Stimulated activated CD8-positive, alpha-beta memory T cell treated with anti-CD3 and anti-CD28 coated beads, Interleukin-7, amount 100 ng/mL, for 48 hours (primary cell): ENCODE data around the gene ACSS1.
"Not testable (repeated sequence)": the region's sequence is repeated elsewhere in the genome, so short reads cannot be mapped to it uniquely, and the experiment has no call there.

Source experiments
- DNase-seq, 2 donors: peaks; one replicate each; pipeline ENCODE4 v3.0.0-alpha.2; 2020; ENCODE audit warnings: low read depth in 1 of 2; ENCODE audit errors: extremely low read depth in 1 of 2

The ACSS1 gene

DNA sequence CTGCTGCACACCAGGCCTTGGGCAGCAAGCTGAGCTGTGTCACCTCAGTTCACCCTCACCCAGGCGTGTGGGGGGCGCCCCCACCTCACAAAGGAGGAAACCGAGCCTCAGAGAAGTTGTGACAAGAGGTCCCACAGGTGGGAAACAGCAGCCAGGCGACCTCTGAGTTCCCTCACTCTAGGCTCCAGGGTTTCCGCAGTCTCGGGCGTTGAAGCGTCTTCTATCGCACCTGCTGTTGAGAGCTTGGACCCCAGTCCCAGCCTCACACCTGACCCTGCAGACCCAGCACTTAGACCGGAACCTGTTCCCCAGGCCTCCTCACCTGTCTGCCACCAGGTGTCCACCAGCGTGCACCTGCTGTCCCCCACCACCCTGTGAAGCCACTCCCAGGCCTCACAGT is 43.1 kb downstream of the ACSS1 start:
- DNase-seq: no peak

DNA sequence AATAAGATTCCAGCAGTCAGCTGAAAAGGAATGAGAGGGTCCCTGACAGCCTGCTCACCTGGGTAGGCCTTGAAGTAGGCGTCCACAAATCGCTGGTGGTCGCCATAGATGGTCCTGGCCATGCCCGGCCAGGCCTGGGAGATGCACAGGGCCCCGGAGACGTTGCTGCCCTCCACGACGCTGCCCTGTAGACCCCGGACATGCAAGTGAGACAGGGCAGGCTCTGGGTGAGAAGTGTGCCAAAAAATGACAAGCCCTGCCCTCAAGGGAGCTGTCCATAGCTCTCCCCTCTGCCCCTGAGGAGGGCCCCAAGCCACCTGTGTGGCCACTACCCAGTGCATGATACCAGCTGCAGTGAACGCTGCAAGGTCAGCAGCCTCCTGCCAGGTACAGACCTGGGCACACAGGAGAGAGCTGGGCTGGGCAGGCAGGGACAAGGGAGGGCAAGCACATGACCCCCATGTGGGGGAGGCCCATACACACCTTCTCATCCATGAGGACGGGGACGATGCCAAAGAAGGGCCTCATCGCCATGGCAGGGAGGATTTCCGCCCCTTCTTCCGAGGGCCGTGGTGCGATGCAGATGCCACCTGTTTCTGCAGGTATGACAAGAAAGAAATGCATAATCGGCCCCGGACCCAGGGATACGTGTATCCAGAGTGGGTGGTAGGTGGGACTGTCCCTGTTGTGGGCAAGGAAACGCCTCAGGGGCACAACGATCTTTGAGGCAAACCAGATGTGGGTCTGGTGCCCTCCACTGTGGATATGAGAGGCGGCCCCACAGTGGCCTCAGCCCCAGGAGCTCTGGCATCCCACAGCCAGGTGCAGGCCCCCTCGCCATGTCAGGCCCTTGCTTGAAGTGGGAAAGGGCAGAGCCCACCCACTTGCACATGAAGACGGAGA is 44.2 kb downstream of the ACSS1 start:
- DNase-seq: no peak

DNA sequence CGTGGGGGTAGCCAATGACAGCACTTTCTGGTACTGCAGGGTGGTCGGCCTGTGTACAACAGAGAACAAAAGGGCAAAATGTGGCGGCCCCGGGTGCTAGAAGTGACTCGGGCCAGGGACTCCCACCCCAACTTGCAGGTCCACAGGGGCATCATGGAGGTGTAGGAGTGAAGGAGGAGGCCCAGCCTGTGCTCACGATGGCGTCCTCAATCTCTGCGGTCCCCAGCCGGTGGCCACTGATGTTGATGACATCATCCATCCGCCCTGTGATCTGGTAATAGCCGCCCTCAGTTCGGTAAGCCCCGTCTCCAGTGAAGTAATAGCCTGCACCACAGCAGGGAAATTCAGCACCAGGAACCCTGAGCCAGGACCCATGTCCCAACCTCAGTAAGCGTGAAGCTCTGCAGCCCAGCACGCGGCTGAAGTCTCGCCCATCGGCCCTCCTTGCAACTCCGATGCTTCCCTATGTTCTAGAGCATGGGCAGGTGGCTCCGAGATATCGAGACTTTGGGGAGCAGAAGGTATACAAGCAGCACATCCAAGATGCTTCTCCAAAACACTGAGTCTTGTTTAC is 45.2 kb downstream of the ACSS1 start:
- no peak for DNase-seq

DNA sequence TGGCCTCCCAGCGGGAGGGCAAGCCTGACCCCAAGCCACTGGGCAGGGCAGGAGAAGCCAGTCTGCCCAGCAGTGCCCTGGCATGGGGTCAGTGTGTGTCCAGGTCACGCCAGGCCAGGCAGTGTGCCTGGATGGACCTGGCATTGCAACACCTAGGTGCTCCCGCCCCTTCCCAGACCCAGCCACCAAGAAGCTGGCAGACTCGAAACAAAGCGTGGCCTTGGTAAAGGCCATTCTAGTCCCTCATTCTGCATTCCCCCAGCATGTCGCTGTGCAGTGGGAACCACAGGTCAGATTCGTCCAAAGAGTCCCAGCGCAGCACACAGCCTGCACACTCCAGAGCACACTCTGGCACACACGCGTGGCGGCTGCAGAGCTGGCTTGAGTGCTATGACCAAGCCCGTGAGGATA is 46.1 kb downstream of the ACSS1 start:
- no peak for DNase-seq

DNA sequence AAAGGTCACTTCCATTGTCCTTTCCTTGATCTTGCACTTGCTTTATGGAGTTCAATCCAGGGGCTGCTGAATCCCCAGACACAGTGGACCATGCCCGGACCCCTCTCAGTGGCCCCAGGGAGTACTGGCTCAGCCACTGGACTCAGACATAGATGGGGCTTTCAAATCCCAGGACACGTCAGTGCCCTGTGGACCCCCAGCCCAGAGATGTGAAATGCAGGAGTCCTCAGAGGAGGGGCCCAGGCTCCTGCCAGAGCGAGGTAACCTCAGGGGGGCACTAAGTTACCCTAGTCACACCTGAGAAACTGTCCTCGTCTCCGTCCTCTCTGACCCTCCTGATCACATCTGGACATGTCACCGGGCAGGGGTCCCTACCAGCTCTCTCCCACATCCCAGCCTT is 46.7 kb downstream of the ACSS1 start:
- no peak for DNase-seq

DNA sequence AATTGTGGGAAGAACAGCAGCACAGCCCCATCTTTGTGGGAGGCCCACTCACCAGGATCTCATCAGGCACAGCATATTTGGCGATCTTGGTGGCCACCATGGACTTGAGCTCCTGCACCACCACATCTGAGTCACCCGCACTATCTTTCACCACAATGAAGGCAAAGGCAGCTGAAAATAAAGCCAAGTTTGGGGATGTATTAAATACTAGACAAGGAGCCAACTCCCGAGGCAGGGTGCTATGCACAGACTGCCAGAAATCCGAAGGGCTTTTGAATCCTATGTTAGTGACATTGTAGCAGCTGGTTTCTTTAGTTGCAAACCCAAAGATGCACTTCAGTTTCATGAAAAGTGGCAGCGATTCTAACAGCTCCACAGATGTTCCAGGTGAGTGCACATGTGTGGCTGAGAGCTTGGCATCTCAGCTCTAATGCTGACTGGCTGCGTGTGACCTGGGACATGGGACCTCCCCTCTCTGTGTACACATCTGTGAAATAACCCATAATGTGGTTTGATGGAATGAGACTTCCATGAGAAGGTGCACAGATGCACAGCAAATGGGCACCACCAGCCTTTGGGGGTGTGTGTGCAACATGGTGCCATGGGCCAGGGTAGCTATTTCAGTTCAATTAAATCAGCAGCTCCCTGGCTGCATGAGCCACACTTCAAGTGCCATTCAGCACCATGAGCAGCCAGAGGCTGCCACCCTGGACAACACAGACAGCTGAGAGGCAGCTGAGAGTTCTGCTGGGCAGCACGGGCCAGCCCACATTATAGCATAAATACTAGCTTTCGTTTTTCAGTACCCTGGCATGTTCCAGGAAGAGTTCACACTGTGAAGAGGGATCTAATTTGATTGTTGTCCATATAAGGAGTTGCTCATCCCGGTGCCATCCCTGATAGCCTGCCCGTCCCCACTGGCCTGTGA is 48.5 kb downstream of the ACSS1 start:
- no peak for DNase-seq

DNA sequence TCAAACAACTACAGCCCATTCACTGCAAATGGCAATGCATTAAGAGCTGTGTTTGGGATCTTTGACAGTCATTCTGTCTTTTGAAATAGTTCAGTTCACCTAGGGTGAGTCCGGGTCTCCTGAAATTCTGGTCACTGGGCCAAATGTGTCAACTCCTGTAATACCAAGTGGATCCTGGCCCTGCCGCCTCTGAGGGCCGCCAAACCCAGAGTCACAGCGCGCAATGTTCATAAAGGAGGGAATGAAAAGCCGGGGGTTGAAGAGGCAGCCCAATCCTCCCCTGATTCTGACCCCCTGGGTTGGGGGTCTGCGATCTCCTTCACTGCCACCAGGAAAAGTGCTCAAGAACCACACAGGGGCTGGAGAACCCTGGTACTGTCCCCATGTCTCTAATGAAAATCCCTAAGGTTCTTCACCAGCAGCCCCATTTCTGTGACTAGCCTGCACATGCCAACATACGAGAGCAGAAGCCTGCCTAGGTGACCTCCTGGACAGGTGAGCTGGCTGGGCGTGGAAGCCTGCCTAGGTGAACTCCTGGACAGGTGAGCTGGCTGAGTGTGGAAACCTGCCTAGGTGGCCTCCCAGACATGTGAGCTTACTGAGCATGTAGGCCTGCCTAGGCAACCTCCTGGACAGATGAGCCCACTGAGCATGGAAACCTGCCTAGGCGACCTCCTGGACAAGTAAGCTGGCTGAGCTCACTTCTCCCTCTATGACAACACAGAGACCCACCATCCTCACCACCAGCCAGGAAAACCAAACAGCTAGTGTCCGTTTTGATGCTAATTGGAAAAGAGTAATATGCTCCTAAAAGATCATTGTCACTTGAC is 49.3 kb downstream of the ACSS1 start:
- DNase-seq: no peak

DNA sequence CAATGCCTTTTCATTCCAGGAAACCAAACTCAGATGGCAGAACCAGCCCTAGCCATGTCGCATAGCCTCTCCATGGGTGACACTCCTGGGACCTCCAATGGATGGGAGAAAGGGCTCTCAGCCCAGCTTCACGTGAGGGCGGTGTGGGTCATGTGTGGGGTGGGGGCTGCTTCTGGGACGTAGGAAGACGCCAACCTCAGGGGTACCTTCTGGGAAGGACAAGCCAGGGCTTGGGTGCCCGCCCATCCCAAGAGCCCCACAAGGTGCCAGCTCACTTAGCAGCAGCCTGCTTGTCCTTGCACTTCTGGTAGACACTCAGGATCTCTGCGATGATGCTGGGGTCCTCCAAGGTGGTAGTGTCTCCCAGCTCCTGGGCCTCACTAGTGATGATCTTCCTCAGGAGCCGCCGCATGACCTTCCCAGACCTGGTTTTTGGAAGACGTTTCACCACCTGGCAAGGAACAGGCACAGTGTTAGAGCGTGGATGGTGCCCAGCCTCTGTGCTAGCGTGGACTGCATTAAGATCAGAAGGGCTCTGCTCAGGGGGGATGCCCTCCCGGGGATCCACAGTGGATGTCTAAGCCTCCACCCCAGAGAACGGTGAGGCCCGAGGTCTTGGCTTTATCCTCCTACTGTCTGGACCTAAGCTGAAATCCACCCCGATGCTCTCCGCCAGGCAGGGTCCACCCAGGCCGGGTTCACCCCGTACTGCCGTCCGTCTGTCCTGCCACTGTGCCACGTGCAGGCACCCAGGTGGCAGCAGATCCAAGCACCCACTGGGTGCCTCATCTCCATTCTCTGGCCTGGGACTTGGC is 50.2 kb downstream of the ACSS1 start:
- no peak for DNase-seq

DNA sequence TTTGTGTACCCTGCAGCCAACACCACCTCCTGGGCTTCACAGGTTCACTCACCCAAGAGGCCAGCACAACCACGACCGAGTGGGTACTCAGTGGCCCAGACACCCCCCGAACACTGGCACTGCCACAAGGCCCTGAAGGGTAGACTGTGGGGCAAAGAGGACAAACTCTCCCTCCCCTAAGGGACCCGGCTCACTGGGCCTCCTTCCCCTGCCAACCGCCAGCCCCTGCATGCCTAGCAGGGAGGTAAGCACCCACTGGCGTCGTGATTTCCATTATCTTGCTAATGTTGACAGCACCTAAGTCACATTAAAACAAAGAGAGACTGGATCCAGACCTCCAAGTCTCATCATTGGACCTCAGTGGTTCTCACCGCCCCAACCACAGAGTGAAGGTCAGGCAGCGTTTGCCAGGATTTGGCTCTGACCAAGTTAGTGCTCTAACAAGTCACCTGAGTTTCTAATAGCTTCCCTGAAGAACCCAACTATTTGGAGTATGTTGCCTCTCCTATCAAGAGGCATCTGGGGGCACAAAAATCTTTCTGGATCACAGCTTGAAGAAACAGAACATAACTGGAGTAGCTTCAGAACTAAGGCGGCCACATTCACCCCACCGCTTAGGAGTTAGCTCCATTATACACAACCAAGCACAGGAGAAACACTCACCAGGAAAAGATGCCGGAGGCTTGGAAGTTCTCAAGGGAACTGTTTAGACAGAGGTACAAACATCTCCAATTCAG is 51.3 kb downstream of the ACSS1 start:
- DNase-seq: no peak

DNA sequence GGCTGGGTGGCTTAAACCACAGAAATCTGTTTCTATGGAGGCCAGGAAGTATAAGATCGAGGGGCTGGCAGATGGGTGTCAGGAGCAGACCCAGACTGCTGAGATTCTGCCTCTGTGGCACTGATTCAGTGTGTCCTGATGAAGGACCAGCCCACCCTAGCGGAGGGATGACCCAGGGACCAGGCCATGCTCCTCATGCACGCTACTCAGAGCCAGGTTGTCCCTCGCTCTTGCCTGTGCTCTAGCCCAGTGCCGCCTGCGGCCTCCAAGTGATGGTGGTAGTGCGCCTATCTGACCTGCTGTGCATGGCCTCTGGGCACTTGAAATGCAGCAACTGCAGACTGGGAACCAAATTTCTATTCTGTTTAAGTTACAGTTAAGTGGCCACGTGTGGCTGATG is 52.3 kb downstream of the ACSS1 start:
- DNase-seq: no peak

DNA sequence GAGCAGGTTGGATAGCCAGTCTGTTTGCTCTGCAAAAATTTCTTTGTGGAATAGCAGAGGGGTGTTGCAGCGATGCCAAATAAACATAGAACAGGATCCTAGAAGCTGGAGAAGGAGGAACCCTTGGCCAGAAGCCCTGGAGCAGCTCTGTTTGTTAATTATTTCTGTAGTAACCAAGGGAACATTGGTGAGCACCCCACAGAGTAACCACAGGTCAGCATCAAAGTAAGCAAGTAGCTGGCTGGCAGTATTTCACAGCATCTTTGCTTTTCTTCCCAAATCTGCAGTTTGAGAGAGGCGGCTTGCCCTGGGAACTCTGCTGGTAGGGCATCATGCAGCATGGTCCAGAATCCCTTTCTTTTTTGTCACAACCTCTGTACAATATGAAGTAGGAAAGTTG is 52.7 kb downstream of the ACSS1 start:
- no peak for DNase-seq

DNA sequence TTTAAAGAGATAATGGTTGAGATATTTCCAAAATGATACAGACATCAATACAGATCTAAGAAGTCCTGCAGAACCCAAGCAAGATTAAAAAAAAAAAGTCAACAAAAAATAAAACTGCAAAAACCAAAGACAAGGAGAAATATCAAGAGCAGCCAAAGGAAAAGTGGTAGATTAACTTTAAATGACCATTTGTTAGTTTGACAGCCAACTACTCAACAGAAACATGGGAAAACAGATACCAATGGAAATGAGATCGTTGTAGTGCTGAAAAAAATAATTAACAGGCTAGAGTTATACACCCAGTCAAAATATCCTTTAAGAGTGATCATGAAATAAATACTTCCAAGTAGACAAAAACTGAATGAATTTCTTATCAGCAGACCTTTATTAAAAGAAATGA is 54.9 kb downstream of the ACSS1 start:
- DNase-seq: no peak

DNA sequence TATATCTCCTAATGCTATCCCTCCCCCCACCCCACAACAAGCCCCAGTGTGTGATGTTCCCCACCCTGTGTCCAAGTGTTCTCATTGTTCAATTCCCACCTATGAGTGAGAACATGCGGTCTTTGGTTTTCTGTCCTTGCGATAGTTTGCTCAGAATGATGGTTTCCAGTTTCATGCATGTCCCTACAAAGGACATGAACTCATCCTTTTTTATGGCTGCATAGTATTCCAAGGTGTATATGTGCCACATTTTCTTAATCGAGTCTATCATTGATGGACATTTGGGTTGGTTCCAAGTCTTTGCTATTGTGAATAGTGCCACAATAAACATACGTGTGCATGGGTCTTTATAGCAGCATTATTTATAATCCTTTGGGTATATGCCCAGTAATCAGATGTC is 56.6 kb downstream of the ACSS1 start:
- not testable (repeated sequence) for DNase-seq

DNA sequence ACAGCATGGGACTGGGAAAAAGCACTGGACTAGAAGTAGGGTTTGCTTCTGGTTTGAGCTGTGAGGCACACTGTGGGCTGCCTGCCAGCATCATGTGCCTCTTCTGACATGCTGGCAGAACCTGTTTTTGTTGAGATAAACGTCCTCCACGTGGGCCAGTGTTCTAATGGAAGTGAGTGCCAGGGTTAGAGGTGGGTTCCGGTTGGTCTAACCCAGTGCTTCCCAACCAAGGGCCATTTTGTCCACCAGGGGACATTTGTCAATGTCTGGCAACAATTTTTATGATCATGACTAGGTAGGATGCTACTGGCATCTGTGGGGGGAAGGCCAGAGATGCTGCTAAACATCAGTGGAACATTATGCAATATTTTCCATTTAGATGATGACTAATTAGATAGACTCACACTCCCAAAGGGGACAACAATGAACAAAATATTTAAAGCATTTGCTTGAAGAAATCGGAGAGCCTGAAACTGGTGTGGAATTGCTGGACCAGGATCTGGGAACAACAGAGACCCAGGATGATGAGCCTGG is 57.6 kb downstream of the ACSS1 start:
- DNase-seq: no peak

DNA sequence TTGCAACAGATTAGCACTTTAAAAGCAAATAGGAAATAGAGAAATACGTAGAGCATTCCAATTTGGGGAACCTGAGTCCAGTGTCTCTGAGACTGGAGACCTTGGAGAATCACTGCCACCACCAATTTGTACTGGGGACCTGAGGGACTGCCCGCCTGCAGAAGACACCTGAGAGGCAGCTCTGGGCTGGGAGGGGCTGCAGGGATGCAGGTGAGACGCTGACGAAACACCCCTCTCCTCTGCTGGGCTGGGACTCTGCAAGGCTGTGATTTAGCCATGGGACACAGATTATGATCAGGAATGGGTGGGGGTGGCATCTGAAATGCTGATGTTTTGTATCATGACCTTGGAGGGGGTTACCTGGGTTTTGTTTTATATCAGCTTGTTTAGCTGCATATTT is 58.4 kb downstream of the ACSS1 start:
- no peak for DNase-seq

DNA sequence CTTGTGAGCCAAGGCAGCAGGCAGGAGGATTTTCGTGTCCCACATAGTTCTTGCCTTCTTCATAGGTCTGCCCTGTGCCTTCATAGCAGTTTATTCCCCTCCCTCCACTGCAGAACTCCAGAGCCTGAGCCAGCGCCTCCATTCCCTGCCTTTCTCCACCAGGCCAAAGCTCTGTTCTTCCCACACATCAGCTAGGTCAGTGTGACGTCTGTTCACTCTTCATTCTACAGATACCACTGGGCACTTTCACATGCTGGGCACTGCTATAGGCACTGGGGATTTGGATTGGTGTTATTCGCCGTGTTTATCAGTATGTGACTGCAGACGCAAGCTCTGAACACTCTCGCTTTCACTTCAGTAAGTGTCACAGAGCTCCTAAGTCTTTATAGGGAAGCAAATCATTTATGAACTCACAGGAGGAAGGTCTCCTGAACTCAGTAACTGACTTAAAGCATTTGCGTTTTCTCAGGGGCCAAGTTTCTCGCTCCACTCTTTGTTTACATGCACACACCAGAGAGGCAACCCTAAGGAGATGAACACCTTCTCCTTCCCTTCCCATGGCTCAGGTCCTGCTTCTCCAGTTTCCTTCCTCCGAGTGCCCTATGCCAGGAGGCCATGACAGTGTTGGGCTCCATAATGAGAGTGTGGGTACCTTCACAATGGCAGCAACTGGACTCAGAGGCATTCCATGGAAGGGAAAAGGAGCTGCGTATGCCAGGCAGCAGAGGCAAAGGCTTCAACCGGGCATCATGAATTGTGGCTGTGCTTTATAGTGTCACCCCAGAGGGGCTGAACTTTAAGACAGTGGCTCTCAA is 59.1 kb downstream of the ACSS1 start:
- DNase-seq: no peak

DNA sequence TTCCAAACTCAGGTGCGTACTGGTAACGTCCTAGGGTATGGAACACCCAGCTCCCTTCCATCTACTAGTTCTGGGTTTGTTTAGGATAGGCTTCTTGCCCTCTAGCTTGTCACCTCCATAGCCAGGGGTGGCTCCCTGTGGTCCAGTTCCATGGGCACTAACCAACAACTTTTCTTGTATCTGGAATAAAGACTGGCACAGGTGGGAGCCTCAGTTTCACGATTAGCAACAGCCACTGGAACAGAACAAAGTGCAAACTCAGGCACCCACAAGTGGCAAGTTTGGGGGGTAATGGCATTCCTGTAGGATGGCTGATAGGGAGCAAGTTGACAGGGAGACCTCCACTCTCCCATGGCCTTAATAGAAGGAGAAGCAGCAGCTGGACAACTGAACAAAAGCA is 59.8 kb downstream of the ACSS1 start:
- DNase-seq: no peak
